Measurements from ENCODE around the gene UHMK1.
"Not testable (repeated sequence)": the region's sequence is repeated elsewhere in the genome, so short reads cannot be mapped to it uniquely, and the experiment has no call there.

The UHMK1 gene

GRCh38 chr1:162566870-162567269 lies 69.3 kb downstream of the UHMK1 start:
- Mint-ChIP-seq H3K27ac (no peak overlapping the region), H3K4me3 (no peak overlapping the region), H3K27me3 (ENCODE audit: low read depth) (no peaks in the 10 kb centered on the region)

GRCh38 chr1:162568802-162569201 lies 71.2 kb downstream of the UHMK1 start:
- Mint-ChIP-seq H3K27me3 (ENCODE audit: low read depth) (no peaks in the 10 kb centered on the region), H3K36me3 (ENCODE audit: low read depth) (peaks cover 14% of the 10 kb centered on the region), H3K27ac (no peak overlapping the region), H3K4me3 (no peak overlapping the region), H3K9me3 (no peaks in the 10 kb centered on the region), H3K4me1 (ENCODE audit: low read depth) (peaks cover 20% of the 10 kb centered on the region)

More at GRCh38 chr1:162566870-162567269, 69.3 kb downstream of the UHMK1 start:
- Mint-ChIP-seq H3K4me1 (ENCODE audit: low read depth) (peaks cover 28% of the 10 kb centered on the region), H3K9me3 (no peaks in the 10 kb centered on the region), H3K36me3 (ENCODE audit: low read depth) (peaks cover 14% of the 10 kb centered on the region)

- peaks cover 13% of the 10 kb centered on the region for H3K4me1 Mint-ChIP-seq (ENCODE audit: low read depth)
- H3K4me3 Mint-ChIP-seq: no peak overlapping the region
- no peak overlapping the region for H3K27ac Mint-ChIP-seq
- H3K36me3 Mint-ChIP-seq (ENCODE audit: low read depth): peaks cover 14% of the 10 kb centered on the region
- no peaks in the 10 kb centered on the region for H3K9me3 Mint-ChIP-seq
- H3K27me3 Mint-ChIP-seq (ENCODE audit: low read depth): no peaks in the 10 kb centered on the region
Measured at GRCh38 chr1:162570718-162571117, 73.1 kb downstream of the UHMK1 start.

GRCh38 chr1:162571121-162571520 lies 73.5 kb downstream of the UHMK1 start:
- H3K4me3 Mint-ChIP-seq; H3K27ac Mint-ChIP-seq; H3K27me3 Mint-ChIP-seq (ENCODE audit: low read depth): not testable (repeated sequence)

GRCh38 chr1:162571696-162572095 lies 74.1 kb downstream of the UHMK1 start:
- Mint-ChIP-seq H3K9me3 (no peaks in the 10 kb centered on the region), H3K27me3 (ENCODE audit: low read depth) (no peaks in the 10 kb centered on the region), H3K36me3 (ENCODE audit: low read depth) (peaks cover 14% of the 10 kb centered on the region), H3K4me1 (ENCODE audit: low read depth) (peaks cover 13% of the 10 kb centered on the region), H3K4me3 (no peak overlapping the region), H3K27ac (no peak overlapping the region)

More at GRCh38 chr1:162571121-162571520, 73.5 kb downstream of the UHMK1 start:
- H3K9me3 Mint-ChIP-seq: not testable (repeated sequence)
- Mint-ChIP-seq H3K4me1 (ENCODE audit: low read depth) (peaks cover 13% of the 10 kb centered on the region), H3K36me3 (ENCODE audit: low read depth) (peaks cover 14% of the 10 kb centered on the region)

- Mint-ChIP-seq H3K4me3 (no peak overlapping the region), H3K27me3 (ENCODE audit: low read depth) (no peaks in the 10 kb centered on the region), H3K27ac (no peak overlapping the region), H3K9me3 (no peaks in the 10 kb centered on the region), H3K4me1 (ENCODE audit: low read depth) (peaks cover 11% of the 10 kb centered on the region), H3K36me3 (ENCODE audit: low read depth) (peaks cover 9% of the 10 kb centered on the region)
Measured at GRCh38 chr1:162573136-162573535, 75.5 kb downstream of the UHMK1 start.

GRCh38 chr1:162578071-162578700 lies 80.6 kb downstream of the UHMK1 start:
- H3K9me3 Mint-ChIP-seq: no peaks in the 10 kb centered on the region
- H3K36me3 Mint-ChIP-seq (ENCODE audit: low read depth): peaks cover 10% of the 10 kb centered on the region
- no peak overlapping the region for H3K4me3 Mint-ChIP-seq
- H3K27ac Mint-ChIP-seq: no peak overlapping the region
- no peaks in the 10 kb centered on the region for H3K27me3 Mint-ChIP-seq (ENCODE audit: low read depth)
- no peaks in the 10 kb centered on the region for H3K4me1 Mint-ChIP-seq (ENCODE audit: low read depth)

GRCh38 chr1:162578936-162579335 lies 81.3 kb downstream of the UHMK1 start:
- H3K36me3 Mint-ChIP-seq (ENCODE audit: low read depth): peaks cover 10% of the 10 kb centered on the region
- no peaks in the 10 kb centered on the region for H3K4me1 Mint-ChIP-seq (ENCODE audit: low read depth)
- H3K4me3 Mint-ChIP-seq: no peak overlapping the region
- H3K27ac Mint-ChIP-seq: no peak overlapping the region
- H3K9me3 Mint-ChIP-seq: no peaks in the 10 kb centered on the region
- H3K27me3 Mint-ChIP-seq (ENCODE audit: low read depth): no peaks in the 10 kb centered on the region

All from T-helper 1 cell treated with Interleukin-12 subunit alpha and Interleukin-12 subunit beta and Interleukin-4 antibody, amounts not matched to agents 30 μg/mL and 1 μg/mL, for 36 hours (primary cell).